HG02943 (cell line): Measurements from ENCODE around the gene LYPD6B.
A peak's percentile ranks its signal among the peaks of the same experiment; 100 is the strongest.

ENCODE experiments used
- ATAC-seq: cut with Tn5 transposase; IDR thresholded peaks from one replicate; pipeline ENCODE4 v1.9.1; 2021; ENCODE audit warnings: mild to moderate bottlenecking, low read depth, moderate library complexity; ENCODE audit not compliant: unreplicated experiment

The LYPD6B gene

DNA sequence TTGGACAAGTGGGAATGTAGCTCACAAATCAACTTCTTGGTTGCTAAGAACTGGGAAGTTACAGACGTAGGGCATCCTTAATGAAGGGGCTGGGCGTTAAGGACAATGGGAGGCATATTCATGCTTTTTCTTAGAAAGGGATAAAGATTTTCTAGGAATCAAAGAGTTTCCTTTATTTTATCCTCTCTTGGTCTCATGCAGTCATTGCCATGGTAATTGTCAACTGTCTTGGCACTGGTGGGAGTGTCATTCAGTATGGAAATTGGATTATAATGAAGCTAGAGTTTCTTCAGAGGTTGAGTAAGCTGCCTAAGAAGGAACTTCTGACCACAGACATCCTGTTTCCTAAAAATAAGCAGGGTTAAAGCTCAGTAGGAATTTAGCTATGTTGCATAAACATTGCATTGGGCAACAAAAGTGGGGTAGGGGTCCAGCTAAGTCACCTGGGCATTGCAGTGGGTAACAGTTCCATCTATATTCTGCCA, 114.0 kb downstream of the LYPD6B start:
- ATAC-seq = no peak

- ATAC-seq = no peak
Measured at GRCh38 chr2:149155196-149155969, 116.9 kb downstream of the LYPD6B start.

DNA sequence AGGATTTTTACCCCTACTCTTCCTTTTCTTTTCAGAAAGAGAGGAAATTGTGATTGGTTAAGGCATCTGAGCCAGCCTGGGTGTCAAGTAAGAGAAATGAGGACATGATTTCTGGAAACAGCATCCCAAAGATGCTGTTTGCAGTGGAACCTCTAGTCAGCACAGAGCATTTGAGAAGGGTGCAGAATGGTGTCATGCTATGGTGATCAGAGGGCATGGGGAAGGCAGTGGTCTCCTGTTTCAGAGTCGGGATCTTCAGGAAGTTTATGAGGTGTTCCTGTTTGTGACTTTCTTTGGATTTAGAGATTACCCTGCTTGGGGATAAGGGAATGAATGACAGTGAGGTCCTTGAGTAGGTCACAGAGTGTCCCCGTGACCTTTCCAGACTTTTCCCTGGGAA, 117.5 kb downstream of the LYPD6B start:
- no peak for ATAC-seq

GRCh38 chr2:149156971-149157740, 118.7 kb downstream of the LYPD6B start:
- no peak for ATAC-seq

DNA sequence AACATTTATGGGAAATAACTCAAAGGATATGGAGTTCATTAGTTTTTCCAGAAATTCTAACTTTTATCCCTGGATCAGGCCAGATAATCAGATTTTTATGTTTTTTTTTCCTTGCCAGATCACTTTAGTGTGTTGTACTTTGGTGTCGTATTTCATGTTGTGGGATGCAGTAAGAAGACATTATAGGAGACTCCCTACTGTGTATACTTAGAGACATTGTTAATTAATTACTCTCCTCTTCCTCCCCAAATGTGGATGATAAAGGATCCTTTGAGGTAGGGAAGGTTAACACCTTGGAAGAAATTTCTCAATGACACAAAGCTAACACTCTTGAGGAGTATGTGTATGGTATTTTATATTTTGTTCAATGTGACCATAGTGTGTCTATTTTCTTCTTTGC, 120.5 kb downstream of the LYPD6B start:
- ATAC-seq = no peak

GRCh38 chr2:149160195-149160594, 121.7 kb downstream of the LYPD6B start:
- no peak for ATAC-seq

- peak; percentile 88 for ATAC-seq
Measured at GRCh38 chr2:149160701-149161217, 122.3 kb downstream of the LYPD6B start.

- no peak for ATAC-seq
Measured at GRCh38 chr2:149161481-149162225, 123.2 kb downstream of the LYPD6B start.

GRCh38 chr2:149164296-149164695, 125.8 kb downstream of the LYPD6B start:
- ATAC-seq = no peak

DNA sequence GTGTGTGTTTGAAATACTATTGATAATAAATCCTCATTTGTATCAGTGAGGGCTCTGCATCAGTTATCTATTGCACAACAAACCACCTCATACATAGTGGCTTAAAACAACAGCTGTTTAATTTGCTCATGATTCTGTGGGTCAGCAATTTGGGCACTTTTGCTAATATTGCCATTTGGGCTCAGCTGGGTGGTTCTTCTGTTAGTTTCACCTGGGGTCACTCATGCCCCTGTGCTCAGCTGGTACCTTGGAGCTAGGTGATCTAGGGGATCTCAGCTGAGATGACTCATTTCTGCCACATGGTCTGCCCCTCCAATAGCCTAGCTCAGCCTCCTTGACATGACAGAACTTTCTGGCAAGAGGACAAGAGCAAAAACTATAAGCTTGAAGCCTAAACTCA, 126.3 kb downstream of the LYPD6B start:
- ATAC-seq = no peak

DNA sequence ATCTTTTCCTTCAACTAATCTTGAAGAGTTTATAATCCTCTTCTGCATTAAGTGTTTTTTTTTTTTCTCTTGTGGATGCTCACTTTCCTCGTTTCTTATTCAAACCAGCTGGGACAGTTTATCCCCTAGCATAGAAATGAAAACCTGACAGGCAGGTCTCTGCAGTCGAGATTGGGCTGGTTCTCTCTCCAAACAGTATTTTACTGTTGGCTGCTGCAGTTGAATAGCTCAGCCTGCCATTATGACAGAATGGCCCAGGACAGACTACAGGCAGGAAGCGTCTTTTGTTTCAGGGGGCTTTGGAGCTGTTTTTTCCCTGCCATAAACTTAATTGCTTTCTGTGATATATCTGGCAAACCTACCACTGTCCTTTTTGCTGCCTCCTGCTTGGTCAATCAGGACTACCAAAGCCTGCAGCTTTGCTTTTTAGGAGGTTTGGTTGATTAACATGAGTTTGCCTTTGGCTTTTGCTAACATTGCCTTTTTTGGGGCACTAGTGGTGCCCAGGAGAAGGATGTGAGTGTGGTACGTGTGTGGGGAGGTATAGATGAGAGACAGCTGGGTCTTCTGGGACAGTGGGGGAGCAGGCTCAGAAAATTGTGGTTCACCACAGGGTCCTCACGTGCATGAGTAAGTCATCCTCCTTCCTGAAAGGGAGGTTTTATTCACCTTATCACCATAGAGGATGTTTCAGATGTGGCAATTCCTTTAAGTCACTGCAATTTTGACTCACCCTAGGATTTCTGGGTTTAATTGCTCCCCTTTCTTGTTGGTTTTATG, 128.7 kb downstream of the LYPD6B start:
- ATAC-seq = no peak

- no peak for ATAC-seq
Measured at GRCh38 chr2:149167941-149168340, 129.4 kb downstream of the LYPD6B start.

DNA sequence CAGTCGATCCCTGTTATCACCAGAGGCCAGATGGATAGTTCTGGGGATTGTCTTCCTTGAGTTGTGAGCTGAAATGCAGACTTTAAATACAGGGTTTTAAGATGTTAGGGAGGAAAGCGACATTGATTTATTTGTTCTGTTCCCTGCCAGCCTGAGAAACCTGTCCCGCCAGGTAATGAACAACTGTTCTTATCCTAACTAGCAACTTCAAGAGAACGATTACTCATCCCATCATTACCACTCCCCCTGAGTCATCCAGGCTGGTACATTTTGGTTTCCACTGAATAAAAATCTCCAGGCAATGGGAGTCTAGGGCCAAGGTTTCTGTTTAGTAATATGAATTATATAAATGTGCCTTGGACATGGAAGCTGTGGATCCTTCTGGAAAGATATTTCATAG, 131.2 kb downstream of the LYPD6B start:
- ATAC-seq = no peak

GRCh38 chr2:149170156-149170555, 131.7 kb downstream of the LYPD6B start:
- ATAC-seq = no peak

GRCh38 chr2:149170911-149171310, 132.4 kb downstream of the LYPD6B start:
- ATAC-seq = no peak

- ATAC-seq = no peak
Measured at GRCh38 chr2:149173220-149173619, 134.7 kb downstream of the LYPD6B start.

- no peak for ATAC-seq
Measured at GRCh38 chr2:149175956-149176355, 137.5 kb downstream of the LYPD6B start.

DNA sequence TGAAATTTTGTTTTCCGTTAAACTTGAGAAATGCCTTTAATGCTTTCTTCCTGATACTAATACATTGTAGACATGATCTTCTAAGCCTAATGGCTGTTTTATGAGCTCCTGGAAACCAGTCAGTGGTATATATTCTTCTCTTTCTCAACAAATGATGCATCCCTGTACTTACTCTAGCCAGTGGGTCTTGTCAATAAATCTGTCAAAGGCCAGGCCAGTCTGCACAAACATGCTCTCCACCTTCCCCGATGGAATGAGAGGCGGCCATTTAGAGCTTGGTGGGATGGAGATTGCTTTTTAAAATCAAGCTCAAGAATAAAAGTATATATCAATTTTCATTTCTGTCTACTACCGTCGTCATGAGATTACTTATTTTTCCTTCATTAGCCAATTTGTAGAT, 140.1 kb downstream of the LYPD6B start:
- ATAC-seq = no peak

- ATAC-seq = no peak
Measured at GRCh38 chr2:149180226-149180875, 141.9 kb downstream of the LYPD6B start.

DNA sequence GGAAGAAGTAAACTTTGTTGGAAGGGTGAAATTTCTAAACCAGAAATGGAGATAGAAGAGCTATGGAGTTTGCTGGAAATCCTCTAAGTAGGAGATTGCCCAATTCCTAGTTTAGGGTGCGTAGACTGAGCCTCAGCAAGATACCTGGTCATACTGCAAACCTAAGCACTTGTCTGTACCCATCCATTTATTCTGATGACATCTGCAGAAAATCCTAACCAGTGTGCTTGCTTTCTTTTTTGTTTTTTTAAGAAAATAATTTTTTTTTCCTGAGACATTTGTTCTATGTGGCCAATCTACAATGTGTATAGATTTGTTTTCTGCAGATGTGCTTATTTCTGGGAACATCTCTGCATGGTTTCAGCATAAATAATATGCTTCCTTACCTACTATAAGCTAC, 144.7 kb downstream of the LYPD6B start:
- no peak for ATAC-seq
